ENCODE measurements around the gene MFAP3L.

The MFAP3L gene

GRCh38 chr4:169941141-169941540, 85.1 kb downstream of the MFAP3L start:
- no peak for DNase-seq
- no peaks in the 10 kb centered on the region for H3K9me3 Mint-ChIP-seq
- no peaks in the 10 kb centered on the region for H3K4me1 Mint-ChIP-seq
- no peak for ATAC-seq
- no peaks in the 10 kb centered on the region for H3K27me3 Mint-ChIP-seq
- no peak overlapping the region for H3K4me3 Mint-ChIP-seq
- H3K27ac Mint-ChIP-seq: peak overlapping the region in 1 of 2 donors; percentile 79

- DNase-seq: no peak
- no peaks in the 10 kb centered on the region for H3K4me1 Mint-ChIP-seq
- no peak for ATAC-seq
- H3K9me3 Mint-ChIP-seq: no peaks in the 10 kb centered on the region
- peak overlapping the region in 1 of 2 donors; percentile 20 for H3K27ac Mint-ChIP-seq
- H3K4me3 Mint-ChIP-seq: no peak overlapping the region
- H3K27me3 Mint-ChIP-seq: no peaks in the 10 kb centered on the region
Measured at GRCh38 chr4:169940460-169940859, 85.7 kb downstream of the MFAP3L start.
